ENCODE measurements around the gene RPS3A. TPM values are rescaled to one million over a fixed set of nuclear protein-coding genes. Genes with fewer than 3 reads are reported as not detected.

RPS3A gene
- total RNA-seq, 1 donor: 1,627 TPM

GRCh38 chr4:151152028-151152427 lies 52.6 kb downstream of the RPS3A start:
- Histone ChIP-seq H3K9me3 (ENCODE audit: low read depth, low read length) (no peaks in the 10 kb centered on the region), H3K4me3 (ENCODE audit: insufficient read depth, low read length) (no peak overlapping the region), H3K36me3 (ENCODE audit: insufficient read depth, low read length) (peaks cover 7% of the 10 kb centered on the region), H3K79me2 (ENCODE audit: insufficient read depth, low read length) (no peaks in the 10 kb centered on the region), H3K27ac (ENCODE audit: low read depth, low read length) (no peak overlapping the region), H3K4me2 (ENCODE audit: insufficient read depth, low read length) (no peak overlapping the region), H3K27me3 (ENCODE audit: insufficient read depth, low read length) (no peaks in the 10 kb centered on the region), H2AFZ (ENCODE audit: low read length) (no peak overlapping the region), H3K4me1 (ENCODE audit: insufficient read depth, low read length) (no peaks in the 10 kb centered on the region), H4K20me1 (ENCODE audit: insufficient read depth, low read length) (no peaks in the 10 kb centered on the region)
- DNase-seq (ENCODE audit: insufficient read length, low spot score, missing footprints): peak; percentile 9
- TF ChIP-seq CTCF (IDR thresholded peaks at IDR 0.05; ENCODE audit: extremely low read depth, low read depth, low read length): no peak

GRCh38 chr4:151153585-151153984 lies 54.2 kb downstream of the RPS3A start:
- H3K4me2 ChIP-seq (ENCODE audit: insufficient read depth, low read length): no peak overlapping the region
- H2AFZ ChIP-seq (ENCODE audit: low read length): no peak overlapping the region
- no peak overlapping the region for H3K4me3 ChIP-seq (ENCODE audit: insufficient read depth, low read length)
- no peak overlapping the region for H3K27ac ChIP-seq (ENCODE audit: low read depth, low read length)
- no peak for DNase-seq (ENCODE audit: insufficient read length, low spot score, missing footprints)
- H4K20me1 ChIP-seq (ENCODE audit: insufficient read depth, low read length): no peaks in the 10 kb centered on the region
- H3K9me3 ChIP-seq (ENCODE audit: low read depth, low read length): no peaks in the 10 kb centered on the region
- TF ChIP-seq CTCF (IDR thresholded peaks at IDR 0.05; ENCODE audit: extremely low read depth, low read depth, low read length): no peak
- no peaks in the 10 kb centered on the region for H3K4me1 ChIP-seq (ENCODE audit: insufficient read depth, low read length)
- H3K36me3 ChIP-seq (ENCODE audit: insufficient read depth, low read length): peaks cover 7% of the 10 kb centered on the region
- H3K79me2 ChIP-seq (ENCODE audit: insufficient read depth, low read length): no peaks in the 10 kb centered on the region
- H3K27me3 ChIP-seq (ENCODE audit: insufficient read depth, low read length): no peaks in the 10 kb centered on the region

Small RNA genes lying within 50 kb of the gene (small RNA-seq; reads per million reads assigned to genes)
- gene SNORD73A: not detected
- 2.2 reads per million, percentile 68 among the genes with 10 or more reads in this experiment for gene SNORD73B

Other genes with a start within 250 kb of the RPS3A start
- 63.6 and 67.3 TPM in 2 replicates for gene LRBA, start 84.3 kb upstream of the RPS3A start, total RNA-seq
- not detected in 2 replicates for gene PRSS48, start 177.5 kb downstream of the RPS3A start, total RNA-seq
- gene SH3D19, start 226.0 kb downstream of the RPS3A start, total RNA-seq: 74.9 and 86.0 TPM in 2 replicates